GM19372 (cell line): ENCODE measurements around the gene DHX16.

Experiments used
- ATAC-seq: cut with Tn5 transposase; IDR thresholded peaks from one replicate; pipeline ENCODE4 v1.9.1; 2021; ENCODE audit warnings: mild to moderate bottlenecking, low read depth, moderate library complexity; ENCODE audit not compliant: unreplicated experiment

The DHX16 gene

DNA sequence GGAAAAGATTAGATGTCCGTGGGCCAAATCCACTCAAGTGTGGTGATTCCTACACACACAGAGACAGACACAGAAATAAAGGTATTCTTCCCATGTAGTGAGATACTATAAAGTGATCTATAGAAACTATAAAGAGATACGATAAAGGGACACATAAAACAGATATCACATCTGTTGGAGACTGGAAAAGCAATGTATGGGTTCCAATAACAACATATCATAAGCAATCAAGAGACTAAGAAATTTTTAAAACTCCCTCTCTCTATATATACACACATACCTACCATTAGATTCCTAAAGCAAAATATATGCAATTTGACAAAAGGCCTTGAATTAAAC is 61.0 kb downstream of the DHX16 start:
- no peak for ATAC-seq

DNA sequence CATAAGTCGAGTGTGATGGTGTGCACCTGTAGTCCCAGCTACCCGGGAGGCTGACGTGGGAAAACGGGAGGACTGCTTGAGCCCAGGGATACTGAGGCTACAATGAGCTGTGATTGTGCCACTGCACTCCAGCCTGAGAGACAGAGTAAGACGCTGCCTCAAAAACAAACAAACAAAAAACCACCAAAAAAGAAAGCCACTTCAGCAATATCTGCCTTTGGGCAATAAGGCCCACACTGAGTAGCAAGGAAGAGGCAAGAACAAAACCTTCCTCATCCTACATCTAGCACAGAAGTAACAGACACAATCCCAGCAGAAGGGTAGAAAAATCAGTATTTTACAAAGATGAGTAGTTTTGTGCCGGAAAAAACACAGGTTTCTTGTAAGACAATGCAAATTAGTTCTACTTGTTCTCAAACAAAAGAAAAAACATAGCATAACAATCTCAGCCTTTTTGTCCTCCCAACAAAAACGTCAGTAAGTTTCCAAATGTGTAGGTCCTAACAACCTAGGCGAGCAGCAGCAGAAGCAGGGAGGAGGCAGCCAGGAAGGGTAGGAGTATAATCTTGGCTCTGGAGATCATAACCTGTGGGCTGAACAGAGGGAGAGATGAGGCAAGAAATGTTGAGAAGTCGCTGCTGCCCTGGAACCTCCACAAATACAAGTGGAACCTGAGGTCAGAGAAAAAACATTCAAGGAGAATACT is 61.5 kb downstream of the DHX16 start:
- no peak for ATAC-seq

- no peak for ATAC-seq
Measured at GRCh38 chr6:30610065-30610464, 62.7 kb downstream of the DHX16 start.

GRCh38 chr6:30603961-30604360 is 68.8 kb downstream of the DHX16 start:
- no peak for ATAC-seq
